Epidermal melanocyte (primary cell): ENCODE measurements around the gene CILP.

Experiments used
- DNase-seq: peaks from one replicate; pipeline ENCODE4 v3.0.0; 2011; ENCODE audit warnings: low spot score; ENCODE audit not compliant: insufficient read length

The CILP gene

GRCh38 chr15:65147902-65148301, 63.4 kb downstream of the CILP start:
- DNase-seq = no peak

GRCh38 chr15:65146438-65146837, 64.8 kb downstream of the CILP start:
- DNase-seq = no peak
